Neural crest cell (in vitro differentiated cells): ENCODE results near the gene RXFP1. TPM values are rescaled to one million over a fixed set of nuclear protein-coding genes. Genes with fewer than 3 reads are reported as not detected.

Experiments used
- DNase-seq: peaks from one replicate; pipeline ENCODE4 v3.0.0; 2021; ENCODE audit warnings: low read depth, mixed read lengths, low spot score
- H3K27ac Mint-ChIP-seq: one replicate; pipeline ENCODE4 v1.8.0; 2021; ENCODE audit warnings: mild to moderate bottlenecking, mixed read lengths; ENCODE audit not compliant: unreplicated experiment
- H3K27me3 Mint-ChIP-seq: 2 replicates; pipeline ENCODE4 v1.8.0; 2021; ENCODE audit warnings: low read depth, mild to moderate bottlenecking, mixed read lengths
- H3K36me3 Mint-ChIP-seq: 2 replicates; pipeline ENCODE4 v1.8.0; 2021; ENCODE audit warnings: low read depth, mild to moderate bottlenecking, mixed read lengths
- H3K4me1 Mint-ChIP-seq: 2 replicates; pipeline ENCODE4 v1.8.0; 2021; ENCODE audit warnings: mixed read lengths
- H3K4me3 Mint-ChIP-seq: one replicate; pipeline ENCODE4 v1.8.0; 2021; ENCODE audit warnings: mild to moderate bottlenecking, mixed read lengths
- H3K9me3 Mint-ChIP-seq: 2 replicates; pipeline ENCODE4 v1.8.0; 2021; ENCODE audit warnings: mixed read lengths
- CTCF ChIP-seq: fragments of 200-600 bp; sonication (generic); conservative IDR thresholded peaks from 2 replicates; pipeline ENCODE4 v1.5.0; 2021; ENCODE audit warnings: antibody characterized with exemption, mild to moderate bottlenecking
- total RNA-seq: library from RNA; stranded (reverse); gene quantifications from 2 replicates; pipeline ENCODE4 v1.2.1, GENCODE V29; 2021

RXFP1 gene
- total RNA-seq, 1 donor from 2014 or later, result not detected

- Mint-ChIP-seq H3K9me3 (no peaks in the 10 kb centered on the region), H3K27me3 (no peaks in the 10 kb centered on the region), H3K4me3 (no peak overlapping the region), H3K4me1 (no peaks in the 10 kb centered on the region), H3K27ac (no peak overlapping the region), H3K36me3 (no peaks in the 10 kb centered on the region)
- TF ChIP-seq CTCF, result no peak
- DNase-seq, result no peak
Observed at GRCh38 chr4:158606969-158607368, 85.3 kb downstream of the RXFP1 start.

GRCh38 chr4:158609116-158609515, 87.4 kb downstream of the RXFP1 start:
- Mint-ChIP-seq H3K27ac (no peak overlapping the region), H3K36me3 (no peaks in the 10 kb centered on the region), H3K27me3 (no peaks in the 10 kb centered on the region), H3K4me3 (no peak overlapping the region), H3K9me3 (no peaks in the 10 kb centered on the region), H3K4me1 (no peaks in the 10 kb centered on the region)
- TF ChIP-seq CTCF, result no peak
- no peak for DNase-seq

- Mint-ChIP-seq H3K9me3 (peaks cover 4% of the 10 kb centered on the region), H3K36me3 (no peaks in the 10 kb centered on the region), H3K27ac (no peak overlapping the region), H3K4me3 (no peak overlapping the region), H3K27me3 (no peaks in the 10 kb centered on the region), H3K4me1 (no peaks in the 10 kb centered on the region)
- TF ChIP-seq CTCF, result no peak
- DNase-seq, result no peak
Observed at GRCh38 chr4:158610790-158611189, 89.1 kb downstream of the RXFP1 start.

- Mint-ChIP-seq H3K4me1 (no peaks in the 10 kb centered on the region), H3K36me3 (no peaks in the 10 kb centered on the region), H3K27ac (no peak overlapping the region), H3K9me3 (peaks cover 4% of the 10 kb centered on the region), H3K27me3 (no peaks in the 10 kb centered on the region), H3K4me3 (no peak overlapping the region)
- no peak for DNase-seq
- no peak for TF ChIP-seq CTCF
Observed at GRCh38 chr4:158613046-158613445, 91.4 kb downstream of the RXFP1 start.

- no peak for TF ChIP-seq CTCF
- no peaks in the 10 kb centered on the region for H3K36me3 Mint-ChIP-seq
- H3K27ac Mint-ChIP-seq, result no peak overlapping the region
- DNase-seq, result no peak
- H3K4me1 Mint-ChIP-seq, result no peaks in the 10 kb centered on the region
- no peaks in the 10 kb centered on the region for H3K27me3 Mint-ChIP-seq
- H3K9me3 Mint-ChIP-seq, result peaks cover 4% of the 10 kb centered on the region
- no peak overlapping the region for H3K4me3 Mint-ChIP-seq
Observed at GRCh38 chr4:158617956-158618355, 96.3 kb downstream of the RXFP1 start.

- H3K9me3 Mint-ChIP-seq, result no peaks in the 10 kb centered on the region
- no peaks in the 10 kb centered on the region for H3K4me1 Mint-ChIP-seq
- H3K27me3 Mint-ChIP-seq, result peaks cover 10% of the 10 kb centered on the region
- no peak overlapping the region for H3K27ac Mint-ChIP-seq
- no peak overlapping the region for H3K4me3 Mint-ChIP-seq
- no peak for TF ChIP-seq CTCF
- no peaks in the 10 kb centered on the region for H3K36me3 Mint-ChIP-seq
- DNase-seq, result no peak
Observed at GRCh38 chr4:158621729-158622128, 100.0 kb downstream of the RXFP1 start.
